GM12892 (cell line): ENCODE results near the gene DHH.
A peak's percentile ranks its signal among the peaks of the same experiment; 100 is the strongest.

Experiments used
- DNase-seq: peaks from one replicate; pipeline ENCODE4 v3.0.0; 2011; ENCODE audit not compliant: insufficient read length
- FAIRE-seq: peaks from 2 replicates; lab custom pipeline; 2011; peaks lifted over from hg19 to GRCh38; lab: Jason Lieb, UNC
- POLR2A ChIP-seq: IDR thresholded peaks from 2 replicates; pipeline ENCODE4 v1.6.1; 2011; ENCODE audit warnings: low read depth, low read length, control low read depth
- POLR2AphosphoS5 ChIP-seq: IDR thresholded peaks from 2 replicates; pipeline ENCODE4 v1.6.1; 2011; ENCODE audit warnings: low read depth, low read length, control low read depth
- TAF1 ChIP-seq: IDR thresholded peaks from 2 replicates; pipeline ENCODE4 v1.6.1; 2011; ENCODE audit warnings: low read depth, mild to moderate bottlenecking, control low read depth, low read length, borderline replicate concordance

The DHH gene

GRCh38 chr12:49060237-49061156 is 34.1 kb downstream of the DHH start, which contains the start of gene KMT2D:
TSS of gene KMT2D (minus strand) at chr12:49060794. CDS start at chr12:49055324, 5,470 bp downstream.
- FAIRE-seq, result peak; percentile 65
- peak; percentile 94 for DNase-seq
- peak; percentile 79; the same call in 1 of the 2 replicates for TF ChIP-seq POLR2A
- TF ChIP-seq TAF1, result peak; percentile 76; the same call in 1 of the 2 replicates
- TF ChIP-seq POLR2AphosphoS5, result peak; percentile 65; the same call in 1 of the 2 replicates

DNA sequence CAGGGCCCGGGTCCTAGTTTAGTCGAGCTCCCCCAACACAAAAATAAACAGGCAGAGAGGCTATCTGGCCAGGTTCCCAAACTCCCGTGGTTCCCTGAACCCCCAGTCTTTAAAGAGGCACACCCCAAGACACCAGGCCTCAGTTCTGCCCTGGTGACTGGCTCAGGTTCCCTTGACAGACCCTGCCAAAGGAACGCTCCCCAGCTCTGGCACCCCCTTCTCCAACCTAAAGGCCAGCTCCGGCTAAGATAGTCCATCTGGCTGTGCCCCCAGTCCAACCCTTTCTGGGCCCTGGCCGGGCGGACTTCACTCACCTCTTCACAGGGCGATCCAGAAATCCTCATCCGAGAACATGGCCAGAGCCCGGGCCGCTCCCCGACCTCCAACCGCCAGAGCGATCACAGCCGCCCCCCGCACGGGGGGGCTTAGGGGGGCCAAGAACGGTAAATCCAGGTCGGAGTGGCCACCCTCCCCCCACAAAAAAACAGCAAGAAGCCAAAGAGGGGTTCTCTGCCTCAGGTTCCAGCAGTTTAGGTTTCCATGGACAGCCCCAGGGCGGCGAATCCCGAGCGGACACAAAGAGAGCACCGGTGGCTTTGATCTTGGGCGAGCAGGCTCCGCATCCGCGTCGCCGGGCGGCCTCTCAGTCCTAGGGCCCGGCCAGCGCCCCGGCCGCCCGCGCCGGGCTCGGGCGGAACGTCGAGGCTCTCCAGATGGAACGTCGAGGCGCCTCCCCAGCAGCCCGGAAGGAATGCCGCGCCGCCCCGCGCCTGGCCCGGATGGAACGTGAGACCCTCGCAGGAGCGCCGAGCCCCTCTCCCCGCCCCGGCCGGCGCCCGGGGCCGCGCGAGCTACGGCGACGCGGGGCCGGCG is 35.1 kb downstream of the DHH start:
- TF ChIP-seq TAF1, result no peak
- TF ChIP-seq POLR2A, result no peak
- TF ChIP-seq POLR2AphosphoS5, result no peak
- FAIRE-seq (no peak), DNase-seq (no peak)

DNA sequence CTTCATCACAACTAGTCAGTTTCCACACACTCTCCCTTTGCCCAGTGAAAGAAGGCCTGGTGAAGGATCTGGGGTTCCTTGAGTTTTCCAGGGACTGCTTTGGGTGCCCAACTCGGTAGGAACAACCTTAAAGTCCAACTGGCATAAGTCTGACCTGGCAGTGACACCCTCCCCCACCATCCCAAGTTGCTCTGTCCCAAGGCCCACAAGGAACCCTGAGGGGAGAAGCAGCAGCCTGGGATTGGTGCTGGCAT is 35.6 kb downstream of the DHH start:
- TF ChIP-seq POLR2AphosphoS5 (no peak), TAF1 (no peak), POLR2A (no peak)
- FAIRE-seq, result no peak

GRCh38 chr12:49058366-49059044 is 36.1 kb downstream of the DHH start:
- no peak for DNase-seq
- TF ChIP-seq POLR2A, result no peak
- TF ChIP-seq POLR2AphosphoS5, result no peak
- no peak for TF ChIP-seq TAF1
- no peak for FAIRE-seq

More for the DNA sequence above, 35.6 kb downstream of the DHH start:
- DNase-seq, result no peak

DNA sequence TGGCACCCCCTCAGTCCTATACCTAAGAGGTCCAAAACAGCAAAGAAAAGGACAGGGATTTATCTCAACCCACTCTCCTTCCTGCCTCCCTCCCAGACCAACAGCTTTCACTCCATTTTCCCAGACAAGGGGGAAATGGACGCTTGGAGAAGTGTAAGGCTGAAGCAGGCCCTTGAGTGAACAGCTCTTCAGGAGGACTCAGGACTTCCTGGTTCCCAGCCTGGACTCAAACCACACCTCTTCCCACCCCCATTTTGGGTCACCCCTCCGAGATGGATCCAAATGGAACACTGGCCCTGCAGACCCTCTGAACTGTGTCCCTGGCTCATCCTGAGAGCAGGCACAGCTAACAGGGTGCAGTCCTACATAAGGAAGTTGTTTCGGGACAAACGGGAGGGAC is 36.7 kb downstream of the DHH start:
- FAIRE-seq (no peak), DNase-seq (no peak)
- TF ChIP-seq TAF1 (no peak), POLR2A (no peak), POLR2AphosphoS5 (no peak)

- peak; percentile 98 for FAIRE-seq
- DNase-seq, result peak; percentile 74
- TF ChIP-seq TAF1, result no peak
- TF ChIP-seq POLR2A, result no peak
- no peak for TF ChIP-seq POLR2AphosphoS5
These were observed 38.4 kb downstream of the DHH start for GRCh38 chr12:49055978-49056754.

GRCh38 chr12:49055092-49055491 is 39.5 kb downstream of the DHH start:
- no peak for DNase-seq
- FAIRE-seq, result peak; percentile 61
- TF ChIP-seq POLR2A (no peak), TAF1 (no peak), POLR2AphosphoS5 (no peak)

GRCh38 chr12:49054524-49054923 is 40.1 kb downstream of the DHH start:
- no peak for FAIRE-seq
- TF ChIP-seq TAF1, result no peak
- no peak for DNase-seq

GRCh38 chr12:49054096-49054495 is 40.5 kb downstream of the DHH start:
- FAIRE-seq (no peak), DNase-seq (no peak)
- no peak for TF ChIP-seq POLR2AphosphoS5
- no peak for TF ChIP-seq POLR2A
- TF ChIP-seq TAF1, result no peak

- TF ChIP-seq POLR2A (no peak), POLR2AphosphoS5 (no peak), TAF1 (no peak)
- DNase-seq (no peak), FAIRE-seq (no peak)
These were observed 42.0 kb downstream of the DHH start for GRCh38 chr12:49052451-49053208.
